IPS DF 6.9 (cell line): ENCODE measurements around the gene MTCL1.
A peak's percentile ranks its signal among the peaks of the same experiment; 100 is the strongest.

Source experiments
- DNase-seq: peaks from one replicate; pipeline ENCODE4 v3.0.0-alpha.2; 2013; ENCODE audit warnings: low read depth, low spot score
- H3K27ac ChIP-seq: one replicate; pipeline ENCODE4 v1.5.1; 2013; ENCODE audit warnings: low read length, control low read depth
- H3K27me3 ChIP-seq: 2 replicates; pipeline ENCODE4 v1.6.1; 2013; ENCODE audit warnings: mild to moderate bottlenecking, low read length; ENCODE audit not compliant: control insufficient read depth, insufficient read depth
- H3K36me3 ChIP-seq: 2 replicates; pipeline ENCODE4 v1.6.1; 2013; ENCODE audit warnings: low read length; ENCODE audit not compliant: control insufficient read depth, insufficient read depth
- H3K4me1 ChIP-seq: 2 replicates; pipeline ENCODE4 v1.6.1; 2013; ENCODE audit warnings: low read length; ENCODE audit not compliant: control insufficient read depth, insufficient read depth
- H3K4me3 ChIP-seq: 2 replicates; pipeline ENCODE4 v1.5.1; 2013; ENCODE audit warnings: mild to moderate bottlenecking, low read length
- H3K9me3 ChIP-seq: 2 replicates; pipeline ENCODE4 v1.6.1; 2013; ENCODE audit warnings: low read length, inconsistent platforms; ENCODE audit not compliant: control insufficient read depth, insufficient read depth
- WGBS: extraction: QIAGEN DNeasy Blood & Tissue Kit; methylation state at CpG from one replicate; pipeline ENCODE4 v1.1.7; 2013; ENCODE audit warnings: mixed read lengths, missing lambda C conversion rate; ENCODE audit not compliant: insufficient read length, insufficient coverage; 5-methylcytosine and 5-hydroxymethylcytosine counted together

The MTCL1 gene

GRCh38 chr18:8705238-8705960 is at the start of gene MTCL1:
TSS of gene MTCL1 (plus strand) at chr18:8705556. CDS start at chr18:8705661, 105 bp downstream.
- no peaks in the 10 kb centered on the region for H3K36me3 ChIP-seq
- H3K27me3 ChIP-seq: no peaks in the 10 kb centered on the region
- H3K4me1 ChIP-seq: peaks cover 7% of the 10 kb centered on the region
- no peak for DNase-seq
- no peak within 1 kb of the TSS for H3K27ac ChIP-seq
- WGBS: no CpG with 5 or more reads among the region's 123 CpGs
- H3K9me3 ChIP-seq: no peaks in the 10 kb centered on the region
- H3K4me3 ChIP-seq: peak within 1 kb of the TSS; percentile 81

- Histone ChIP-seq H3K9me3 (no peaks in the 10 kb centered on the region), H3K36me3 (no peaks in the 10 kb centered on the region; the same call in 1 of the 2 replicates), H3K27ac (no peak overlapping the region), H3K27me3 (no peaks in the 10 kb centered on the region), H3K4me1 (peaks cover 4% of the 10 kb centered on the region; the same call in 1 of the 2 replicates), H3K4me3 (no peak overlapping the region)
- no CpG with 5 or more reads among the region's 6 CpGs for WGBS
- DNase-seq: no peak
Measured at GRCh38 chr18:8656232-8656631, 49.1 kb upstream of the MTCL1 start.

GRCh38 chr18:8657050-8657820 is 48.1 kb upstream of the MTCL1 start:
- Histone ChIP-seq H3K4me3 (no peak overlapping the region), H3K4me1 (peaks cover 4% of the 10 kb centered on the region; the same call in 1 of the 2 replicates), H3K36me3 (no peaks in the 10 kb centered on the region; the same call in 1 of the 2 replicates), H3K27me3 (no peaks in the 10 kb centered on the region), H3K9me3 (no peaks in the 10 kb centered on the region), H3K27ac (no peak overlapping the region)
- WGBS: no CpG with 5 or more reads among the region's 14 CpGs
- DNase-seq: no peak

- no peaks in the 10 kb centered on the region; the same call in 1 of the 2 replicates for H3K36me3 ChIP-seq
- no peaks in the 10 kb centered on the region for H3K27me3 ChIP-seq
- no peaks in the 10 kb centered on the region for H3K9me3 ChIP-seq
- no peak overlapping the region for H3K4me3 ChIP-seq
- no peak overlapping the region for H3K27ac ChIP-seq
- peaks cover 8% of the 10 kb centered on the region for H3K4me1 ChIP-seq
- DNase-seq: no peak
- WGBS: no CpG with 5 or more reads among the region's 14 CpGs
Measured at GRCh38 chr18:8657873-8658470, 47.4 kb upstream of the MTCL1 start.

- H3K9me3 ChIP-seq: no peaks in the 10 kb centered on the region
- H3K4me1 ChIP-seq: peaks cover 13% of the 10 kb centered on the region
Measured at GRCh38 chr18:8658858-8659485, 46.4 kb upstream of the MTCL1 start.

GRCh38 chr18:8659609-8660242 is 45.6 kb upstream of the MTCL1 start:
- Histone ChIP-seq H3K9me3 (no peaks in the 10 kb centered on the region), H3K4me3 (no peak overlapping the region), H3K27me3 (no peaks in the 10 kb centered on the region), H3K36me3 (no peaks in the 10 kb centered on the region; the same call in 1 of the 2 replicates), H3K27ac (no peak overlapping the region), H3K4me1 (peaks cover 13% of the 10 kb centered on the region)
- WGBS: no CpG with 5 or more reads among the region's 36 CpGs
- no peak for DNase-seq

More at GRCh38 chr18:8658858-8659485, 46.4 kb upstream of the MTCL1 start:
- H3K27ac ChIP-seq: no peak overlapping the region
- no peak for DNase-seq
- H3K27me3 ChIP-seq: no peaks in the 10 kb centered on the region
- no peak overlapping the region for H3K4me3 ChIP-seq
- H3K36me3 ChIP-seq: no peaks in the 10 kb centered on the region; the same call in 1 of the 2 replicates
- no CpG with 5 or more reads among the region's 31 CpGs for WGBS

GRCh38 chr18:8660316-8660715 is 45.0 kb upstream of the MTCL1 start:
- WGBS: no CpG with 5 or more reads among the region's 5 CpGs
- Histone ChIP-seq H3K9me3 (no peaks in the 10 kb centered on the region), H3K27ac (no peak overlapping the region), H3K27me3 (no peaks in the 10 kb centered on the region), H3K4me3 (no peak overlapping the region), H3K4me1 (peaks cover 13% of the 10 kb centered on the region), H3K36me3 (no peaks in the 10 kb centered on the region; the same call in 1 of the 2 replicates)
- no peak for DNase-seq

- H3K4me1 ChIP-seq: peaks cover 13% of the 10 kb centered on the region
- no peaks in the 10 kb centered on the region; the same call in 1 of the 2 replicates for H3K36me3 ChIP-seq
- no peak overlapping the region for H3K4me3 ChIP-seq
- no peak overlapping the region for H3K27ac ChIP-seq
- peak; percentile 61 for DNase-seq
- H3K9me3 ChIP-seq: no peaks in the 10 kb centered on the region
- H3K27me3 ChIP-seq: no peaks in the 10 kb centered on the region
- WGBS: no CpG with 5 or more reads among the region's 18 CpGs
Measured at GRCh38 chr18:8661754-8662559, 43.4 kb upstream of the MTCL1 start.

- Histone ChIP-seq H3K9me3 (no peaks in the 10 kb centered on the region), H3K36me3 (no peaks in the 10 kb centered on the region; the same call in 1 of the 2 replicates), H3K4me1 (peaks cover 13% of the 10 kb centered on the region), H3K4me3 (no peak overlapping the region), H3K27me3 (no peaks in the 10 kb centered on the region), H3K27ac (no peak overlapping the region)
- no peak for DNase-seq
- WGBS: no CpG with 5 or more reads among the region's 20 CpGs
Measured at GRCh38 chr18:8662560-8663255, 42.6 kb upstream of the MTCL1 start.
